Stimulated activated CD8-positive, alpha-beta memory T cell treated with anti-CD3 and anti-CD28 coated beads, Interleukin-4, amount 100 ng/mL, for 24 hours (primary cell): ENCODE results near the gene GLOD4.
"Not testable (repeated sequence)": the region's sequence is repeated elsewhere in the genome, so short reads cannot be mapped to it uniquely, and the experiment has no call there.

Experiments used
- DNase-seq: peaks from one replicate; pipeline ENCODE4 v3.0.0-alpha.2; 2020; ENCODE audit warnings: low read depth

GLOD4 gene

DNA sequence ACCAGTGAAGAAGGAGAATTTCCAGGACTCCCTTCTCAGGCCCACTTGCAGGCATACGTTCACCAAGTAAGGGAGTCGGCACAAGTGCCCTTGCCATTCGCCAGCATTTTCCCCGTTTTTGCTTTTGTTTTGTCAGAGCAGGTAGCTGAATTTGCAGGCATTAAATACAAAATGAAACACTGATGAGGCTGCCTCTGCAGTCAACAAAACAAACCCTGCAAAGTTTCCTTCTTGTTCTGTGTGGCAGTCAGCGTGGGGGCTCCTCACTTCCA lies 7.8 kb downstream of the GLOD4 start:
- DNase-seq, result no peak

GRCh38 chr17:773467-774312 lies 8.4 kb downstream of the GLOD4 start:
- DNase-seq, result no peak

DNA sequence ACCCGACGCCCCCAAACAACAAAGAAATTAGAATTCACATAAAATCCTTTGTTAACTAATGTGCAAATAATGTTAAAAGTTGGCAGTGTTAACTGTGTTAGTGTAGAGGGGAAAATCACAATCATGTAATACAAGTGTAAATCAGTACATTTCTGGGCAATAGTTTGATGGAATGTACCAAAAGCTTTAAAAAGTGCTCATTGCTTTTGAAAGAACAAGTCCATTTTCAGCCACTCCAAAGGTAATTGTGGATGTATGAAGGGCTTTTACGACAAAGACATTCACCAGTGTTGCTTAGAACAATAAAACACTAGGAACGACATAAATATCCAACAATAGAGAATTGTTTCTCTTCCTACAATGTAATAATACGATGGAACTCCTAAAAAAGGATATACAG lies 9.1 kb downstream of the GLOD4 start:
- no peak for DNase-seq

DNA sequence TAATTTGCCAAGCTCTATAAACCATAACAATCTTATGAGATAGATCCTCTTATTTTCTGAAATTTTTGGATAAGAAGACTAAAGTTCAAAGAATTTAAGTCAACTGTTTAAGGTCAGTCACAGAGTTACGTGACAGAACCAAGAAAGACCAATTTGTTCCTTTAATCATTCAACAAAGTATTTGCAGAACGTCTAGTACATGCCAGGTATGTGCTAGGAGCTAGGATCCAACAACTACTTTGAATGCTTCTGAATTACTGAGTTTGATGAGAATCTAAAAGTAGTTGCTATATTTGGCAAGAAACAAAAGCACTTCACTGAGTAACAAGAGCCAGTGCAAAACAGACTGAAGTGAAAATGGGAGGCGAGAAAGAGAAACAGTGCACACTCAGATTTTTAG lies 15.0 kb downstream of the GLOD4 start:
- no peak for DNase-seq

- DNase-seq, result no peak
Observed at GRCh38 chr17:760371-760770, 21.7 kb downstream of the GLOD4 start.

GRCh38 chr17:759964-760363 lies 22.1 kb downstream of the GLOD4 start:
- DNase-seq, result no peak

DNA sequence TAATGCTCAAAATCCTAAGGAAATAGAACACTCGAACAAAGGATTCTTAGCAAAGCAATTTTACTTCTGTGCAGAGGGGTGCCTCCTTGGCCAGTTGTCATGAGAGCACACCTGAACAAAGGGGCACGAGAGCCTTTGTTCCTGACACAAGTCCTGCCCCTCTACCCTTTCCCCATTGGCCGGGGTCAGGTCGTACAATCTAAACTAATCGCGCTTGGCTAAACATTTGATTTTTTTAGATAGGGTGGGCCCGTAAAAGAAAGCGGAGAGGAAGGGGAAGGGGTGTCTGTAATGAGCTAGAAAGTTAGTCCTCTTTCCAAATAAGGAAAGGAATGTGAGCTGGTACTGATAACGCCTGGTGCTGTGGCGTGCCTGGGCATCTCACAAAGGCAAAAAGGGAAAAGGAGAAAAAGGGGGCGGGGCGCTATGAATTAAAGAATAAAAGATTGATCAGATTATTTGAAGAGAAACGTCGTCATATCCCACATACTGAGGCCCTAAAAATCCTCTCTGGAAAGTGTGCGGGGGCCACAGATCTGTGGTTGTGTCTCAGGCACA lies 26.0 kb downstream of the GLOD4 start:
- not testable (repeated sequence) for DNase-seq

DNA sequence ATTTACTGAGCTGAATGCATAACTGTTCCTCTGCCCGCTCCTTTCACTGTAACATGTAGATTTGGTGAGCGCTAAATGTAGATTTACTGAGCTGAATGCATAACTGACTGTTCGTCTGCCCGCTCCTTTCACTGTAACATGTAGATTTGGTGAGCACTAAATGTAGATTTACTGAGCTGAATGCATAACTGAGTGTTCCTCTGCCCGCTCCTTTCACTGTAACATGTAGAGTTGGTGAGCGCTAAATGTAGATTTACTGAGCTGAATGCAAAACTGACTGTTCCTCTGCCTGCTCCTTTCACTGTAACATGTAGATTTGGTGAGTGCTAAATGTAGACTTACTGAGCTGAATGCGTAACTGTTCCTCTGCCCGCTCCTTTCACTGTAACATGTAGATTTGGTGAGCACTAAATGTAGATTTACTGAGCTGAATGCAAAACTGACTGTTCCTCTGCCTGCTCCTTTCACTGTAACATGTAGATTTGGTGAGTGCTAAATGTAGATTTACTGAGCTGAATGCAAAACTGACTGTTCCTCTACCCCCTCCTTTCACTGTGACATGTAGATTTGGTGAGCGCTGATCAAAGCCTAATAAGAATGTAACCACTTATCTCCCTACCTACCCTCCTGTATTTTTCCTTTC lies 26.6 kb downstream of the GLOD4 start:
- not testable (repeated sequence) for DNase-seq

GRCh38 chr17:753418-753817 lies 28.7 kb downstream of the GLOD4 start:
- no peak for DNase-seq

GRCh38 chr17:752620-753219 lies 29.4 kb downstream of the GLOD4 start:
- DNase-seq, result peak; percentile 16

DNA sequence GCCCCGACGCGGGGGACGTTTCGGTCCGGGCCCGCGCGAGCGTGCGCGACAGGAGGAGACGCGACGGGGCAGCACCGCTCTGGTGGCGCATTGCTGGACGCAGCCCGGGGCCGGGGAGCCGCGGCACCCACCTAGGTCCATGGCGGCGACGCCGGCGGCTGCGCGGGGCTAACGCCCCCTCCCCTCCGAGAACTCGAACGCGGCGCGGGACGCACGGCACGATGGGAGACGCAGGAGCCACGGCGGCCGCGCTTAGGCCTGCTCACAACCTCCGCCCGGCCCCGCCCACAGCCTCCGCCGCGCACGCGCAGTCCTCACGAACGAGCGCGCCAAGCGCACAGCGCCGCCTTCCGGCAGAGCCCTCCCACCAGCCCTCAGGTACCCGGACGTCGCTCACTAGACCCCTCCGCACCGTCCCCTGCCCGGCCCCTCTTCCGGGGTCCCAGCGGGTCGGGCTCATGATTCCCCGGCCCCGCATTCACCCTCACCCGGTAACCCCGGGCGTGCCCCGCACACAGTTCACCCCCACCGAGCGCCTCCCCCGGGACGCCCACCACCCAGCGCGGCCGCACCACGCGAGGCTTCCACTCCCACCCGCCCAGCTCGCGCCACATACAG lies 30.0 kb downstream of the GLOD4 start, which contains the start of gene GEMIN4:
Gene GEMIN4 (minus strand): TSS at position 263 of the 618 bp plus-strand sequence. CDS start 122 bp downstream, at position 141.
- peak; percentile 98 for DNase-seq

DNA sequence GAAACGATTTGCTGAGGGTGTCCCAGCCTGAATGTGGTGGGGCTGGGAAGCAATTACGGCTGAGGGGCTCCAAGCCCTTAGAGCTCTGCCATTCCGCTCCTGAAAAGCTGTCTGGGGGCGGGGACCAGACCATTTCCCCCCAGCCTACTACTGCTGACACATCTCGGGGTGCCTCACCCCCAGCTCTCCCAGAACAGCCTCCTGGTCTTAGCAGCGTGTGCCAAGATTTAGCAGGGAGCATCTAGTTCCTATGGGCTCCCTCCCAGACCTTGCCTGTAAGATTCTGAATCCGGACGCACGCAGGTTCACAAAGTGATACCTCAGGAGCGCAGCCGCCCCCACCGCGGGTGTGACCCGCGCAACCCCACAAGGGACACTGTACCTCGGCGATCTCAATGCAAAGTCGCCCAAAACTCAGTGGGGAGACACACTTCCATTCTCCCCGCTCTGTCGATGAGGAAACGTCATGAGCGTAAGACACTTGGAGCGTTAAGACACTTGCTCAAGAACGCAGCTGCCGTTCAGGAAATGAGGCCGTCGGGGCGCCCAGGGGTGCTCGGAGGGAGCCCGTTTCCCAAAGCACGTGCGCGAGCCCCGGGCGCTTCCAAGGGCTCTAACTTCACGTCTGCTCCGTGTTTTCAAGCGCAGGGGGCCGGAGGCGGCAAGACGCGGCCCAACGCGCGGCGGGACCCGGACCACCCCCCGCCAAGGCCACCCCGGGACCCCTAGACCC lies 30.6 kb downstream of the GLOD4 start:
- peak; percentile 27 for DNase-seq

- no peak for DNase-seq
Observed at GRCh38 chr17:750431-751037, 31.5 kb downstream of the GLOD4 start.

DNA sequence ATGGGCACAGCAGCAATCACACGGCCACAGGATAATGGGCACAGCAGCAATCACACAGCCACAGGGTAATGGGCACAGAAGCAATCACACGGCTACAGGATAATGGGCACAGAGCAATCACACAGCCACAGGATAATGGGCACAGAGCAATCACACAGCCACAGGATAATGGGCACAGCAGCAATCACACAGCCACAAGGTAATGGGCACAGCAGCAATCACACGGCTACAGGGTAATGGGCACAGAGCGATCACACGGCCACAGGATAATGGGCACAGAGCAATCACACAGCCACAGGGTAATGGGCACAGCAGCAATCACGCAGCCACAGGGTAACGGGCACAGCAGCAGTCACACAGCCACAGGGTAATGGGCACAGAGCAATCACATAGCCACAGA lies 32.7 kb downstream of the GLOD4 start:
- DNase-seq, result not testable (repeated sequence)

DNA sequence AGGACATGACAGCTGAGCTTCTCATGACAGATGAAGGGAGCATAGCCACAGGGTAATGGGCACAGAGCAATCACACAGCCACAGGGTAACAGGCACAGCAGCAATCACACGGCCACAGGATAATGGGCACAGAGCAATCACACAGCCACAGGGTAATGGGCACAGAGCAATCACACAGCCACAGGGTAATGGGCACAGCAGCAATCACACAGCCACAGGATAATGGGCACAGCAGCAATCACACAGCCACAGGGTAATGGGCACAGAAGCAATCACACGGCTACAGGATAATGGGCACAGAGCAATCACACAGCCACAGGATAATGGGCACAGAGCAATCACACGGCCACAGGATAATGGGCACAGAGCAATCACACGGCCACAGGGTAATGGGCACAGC lies 33.5 kb downstream of the GLOD4 start:
- DNase-seq, result not testable (repeated sequence)

DNA sequence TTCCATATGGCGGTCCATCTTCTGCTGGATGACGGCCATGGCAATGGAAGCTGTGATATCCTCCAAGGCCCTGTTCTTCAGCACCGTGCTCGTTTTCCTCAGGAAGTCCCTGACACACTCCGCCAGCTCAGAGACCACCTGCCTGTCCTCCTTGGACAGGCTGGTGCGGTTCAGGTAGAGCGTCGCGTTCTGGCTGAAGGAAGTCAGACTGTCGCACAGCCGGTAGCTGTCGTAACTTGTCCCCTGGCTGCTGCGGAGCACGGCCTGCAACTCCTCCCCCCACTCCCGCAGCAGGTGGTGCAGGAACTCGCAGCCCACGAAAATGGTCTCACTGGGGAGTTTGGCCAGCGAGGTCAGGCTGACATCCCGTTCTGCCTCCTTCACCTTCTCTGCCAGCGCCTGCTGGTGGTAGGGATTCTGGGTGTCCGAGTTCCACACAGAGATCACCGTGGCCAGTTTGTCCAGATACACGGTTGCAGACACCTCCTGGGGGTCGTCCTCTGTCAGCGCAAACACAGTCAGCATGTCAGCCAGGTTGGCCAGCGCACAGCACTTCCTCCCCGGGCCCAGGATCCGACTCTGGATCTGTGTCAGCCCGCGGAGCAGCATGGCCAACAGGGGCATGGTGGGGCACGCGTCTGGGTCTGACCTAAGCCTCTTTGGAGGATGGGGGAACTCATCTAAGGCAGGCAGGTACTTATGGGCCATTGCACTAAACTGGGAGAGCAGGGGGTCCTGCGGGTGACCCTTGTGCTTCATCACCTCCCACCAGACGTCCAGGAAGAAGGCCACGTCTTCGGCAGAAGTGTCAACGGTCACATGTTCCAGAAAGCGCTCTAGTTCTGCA lies 35.1 kb downstream of the GLOD4 start:
- no peak for DNase-seq

DNA sequence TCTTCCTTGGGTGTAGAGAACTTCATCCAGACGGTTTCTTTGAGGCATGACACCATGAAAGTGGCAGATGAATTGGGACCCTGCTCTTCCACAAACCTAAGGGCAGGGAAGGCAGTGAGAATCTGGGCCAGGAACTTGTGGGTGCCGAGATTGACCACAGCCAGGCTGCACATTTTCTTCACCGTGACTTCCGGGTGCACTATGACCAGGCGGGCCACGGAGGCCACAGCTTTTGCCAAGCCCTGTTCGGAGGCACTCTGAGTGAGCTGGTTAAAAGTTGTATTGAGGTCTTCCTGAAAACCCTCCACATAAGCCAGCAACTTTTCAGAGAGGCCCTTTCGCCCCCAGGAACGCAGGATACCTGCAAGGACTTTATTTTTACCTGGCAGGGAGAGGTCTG lies 35.9 kb downstream of the GLOD4 start:
- no peak for DNase-seq

- no peak for DNase-seq
Observed at GRCh38 chr17:745406-745805, 36.7 kb downstream of the GLOD4 start.

- no peak for DNase-seq
Observed at GRCh38 chr17:744937-745336, 37.1 kb downstream of the GLOD4 start.

- no peak for DNase-seq
Observed at GRCh38 chr17:743139-743538, 38.9 kb downstream of the GLOD4 start.
